Naive thymus-derived CD4-positive, alpha-beta T cell (primary cell): ENCODE measurements around the gene MAP4K5. TPM values are rescaled to one million over a fixed set of nuclear protein-coding genes. Genes with fewer than 3 reads are reported as not detected.
A peak's percentile ranks its signal among the peaks of the same experiment; 100 is the strongest.

Source experiments
- ATAC-seq: fragments of 150-1000 bp; cut with Tn5 transposase; 2 replicates; pipeline ENCODE4 v1.10.0; 2021; ENCODE audit warnings: mild to moderate bottlenecking, moderate library complexity
- CTCF ChIA-PET: fragments of 350-600 bp; sonication (Branson Sonifier 250); formaldehyde crosslinking; loops from one replicate; lab custom pipeline; 2021; ENCODE audit warnings: antibody characterized with exemption; lab: Charles Lee
- POLR2A ChIA-PET: fragments of 350-600 bp; sonication (Branson Sonifier 250); formaldehyde crosslinking; loops from one replicate; lab custom pipeline; 2021; ENCODE audit warnings: antibody characterized with exemption, inconsistent platforms; lab: Charles Lee
- DNase-seq, 9 donors: peaks; one replicate each; pipeline versions ENCODE4 v3.0.0 to v3.0.0-alpha.2; 2020 to 2022; ENCODE audit warnings: mixed read lengths in 1 of 9
- H3K27ac ChIP-seq: one replicate; pipeline ENCODE4 v1.7.0; 2013; ENCODE audit warnings: mild to moderate bottlenecking, low read depth, low read length, moderate library complexity
- H3K27me3 ChIP-seq, 2 donors: one replicate each; pipeline ENCODE4 v1.7.0; 2013; ENCODE audit warnings: low read length in 2 of 2, mild to moderate bottlenecking in 2 of 2, moderate library complexity in 2 of 2; ENCODE audit not compliant: control insufficient read depth in 2 of 2, insufficient read depth in 2 of 2
- H3K36me3 ChIP-seq, 3 experiments: 1 replicate in 2 of 3; 2 replicates in 1 of 3; pipeline ENCODE4 v1.7.0; 2013; ENCODE audit warnings: low read length in 3 of 3, mild to moderate bottlenecking in 3 of 3, moderate library complexity in 1 of 3; ENCODE audit not compliant: insufficient read depth in 3 of 3, control insufficient read depth in 2 of 3
- H3K4me1 ChIP-seq, 2 donors: one replicate each; pipeline ENCODE4 v1.7.0; 2013; ENCODE audit warnings: low read length in 2 of 2, mild to moderate bottlenecking in 2 of 2, moderate library complexity in 1 of 2; ENCODE audit not compliant: control insufficient read depth in 2 of 2, insufficient read depth in 2 of 2
- H3K4me3 ChIP-seq: 2 replicates; pipeline ENCODE4 v1.7.0; 2013; ENCODE audit warnings: mild to moderate bottlenecking, low read length
- H3K9me3 ChIP-seq, 3 experiments: 1 replicate in 2 of 3; 2 replicates in 1 of 3; pipeline ENCODE4 v1.7.0; 2013; ENCODE audit warnings: low read length in 3 of 3; ENCODE audit not compliant: control insufficient read depth in 2 of 3
- H3K27ac Mint-ChIP-seq, 9 donors: one replicate each; pipeline ENCODE4 v1.8.0; 2020 to 2022; ENCODE audit warnings: mixed read lengths in 9 of 9, mild to moderate bottlenecking in 8 of 9, moderate library complexity in 5 of 9, inconsistent platforms in 2 of 9
- H3K27me3 Mint-ChIP-seq, 5 donors: one replicate each; pipeline ENCODE4 v1.8.0; 2021 to 2022; ENCODE audit warnings: mixed read lengths in 5 of 5, mild to moderate bottlenecking in 1 of 5
- H3K36me3 Mint-ChIP-seq, 5 donors: one replicate each; pipeline ENCODE4 v1.8.0; 2020 to 2022; ENCODE audit warnings: mixed read lengths in 5 of 5, mild to moderate bottlenecking in 3 of 5, inconsistent platforms in 1 of 5
- H3K4me1 Mint-ChIP-seq, 7 donors: one replicate each; pipeline ENCODE4 v1.8.0; 2020 to 2022; ENCODE audit warnings: mixed read lengths in 7 of 7, mild to moderate bottlenecking in 3 of 7, inconsistent platforms in 1 of 7
- H3K4me3 Mint-ChIP-seq, 10 donors: one replicate each; pipeline ENCODE4 v1.8.0; 2020 to 2022; ENCODE audit warnings: mild to moderate bottlenecking in 10 of 10, mixed read lengths in 10 of 10, moderate library complexity in 6 of 10, inconsistent platforms in 2 of 10
- H3K9me3 Mint-ChIP-seq, 11 donors: one replicate each; pipeline ENCODE4 v1.8.0; 2020 to 2022; ENCODE audit warnings: mixed read lengths in 11 of 11, mild to moderate bottlenecking in 4 of 11, inconsistent platforms in 1 of 11, moderate library complexity in 1 of 11
- intact Hi-C, 2 donors: fragments of 100-400 bp; cut with micrococcal nuclease; formaldehyde crosslinking; loops; one replicate each; pipeline ENCODE4 v1.15.1; 2023
- polyA plus RNA-seq, 2 donors: library from polyadenylated mRNA; unstranded; fragments of 300-500 nt; fragmentation: Illumina TruSeq; gene quantifications; one replicate each; pipeline ENCODE4 v1.2.3, GENCODE V29; 2021
- total RNA-seq, 6 experiments: library from RNA in 5 of 6; stranded (reverse) in 5 of 6; gene quantifications; 1 replicate in 5 of 6; 2 replicates in 1 of 6; pipeline ENCODE4 v1.2.3 and lab custom pipeline; 2021 to 2026

Gene MAP4K5
- total and polyA plus RNA-seq, 7 experiments from 2014 or later = 15.4 to 47.5 (median 32.5) TPM

- no peak for ATAC-seq
- DNase-seq = no peak
- Histone ChIP-seq H3K4me1 (peaks cover 16 to 24% of the 10 kb centered on the region in 2 donors), H3K36me3 (peaks cover 0 to 5% (median 0%) of the 10 kb centered on the region in 3 experiments), H3K27me3 (no peaks in the 10 kb centered on the region), H3K27ac (no peak overlapping the region), H3K4me3 (peak overlapping the region; percentile 50), H3K9me3 (no peaks in the 10 kb centered on the region)
- intact Hi-C loops = loop anchor here (5.0 to 10.0 kb wide), 6 partner anchors 134 to 944 kb away; partner anchors contain the start of genes RPS29 (in 2 of the 2), CDKL1 (in 1 of the 2), MGAT2 (in 1 of the 2) and RPL36AL (in 1 of the 2)
- H3K27me3 Mint-ChIP-seq = peaks cover 0 to 16% (median 0%) of the 10 kb centered on the region in 5 donors
- H3K36me3 Mint-ChIP-seq = peaks cover 0 to 9% (median 0%) of the 10 kb centered on the region in 5 donors
- H3K9me3 Mint-ChIP-seq = peaks cover 0 to 1% (median 0%) of the 10 kb centered on the region in 11 donors
- ChIA-PET CTCF (no interaction called here), POLR2A (interaction anchor here (1.0 to 2.9 kb wide), 3 partner anchors 8 to 210 kb away, joined by 3 to 10 read pairs (median 3); no protein-coding TSS in a partner anchor)
- peak overlapping the region; percentile 66 to 93 (median 91) for H3K4me3 Mint-ChIP-seq
- H3K27ac Mint-ChIP-seq = peak overlapping the region in 8 of 9 donors; percentile 25 to 90 (median 77)
- H3K4me1 Mint-ChIP-seq = peaks cover 40 to 69% (median 53%) of the 10 kb centered on the region in 7 donors
Measured at GRCh38 chr14:50530794-50531365, 1.5 kb downstream of the MAP4K5 start.

- Mint-ChIP-seq H3K27me3 (peaks cover 0 to 12% (median 0%) of the 10 kb centered on the region in 5 donors), H3K9me3 (peaks cover 0 to 1% (median 0%) of the 10 kb centered on the region in 11 donors), H3K4me3 (peak overlapping the region; percentile 45 to 92 (median 90)), H3K4me1 (peaks cover 40 to 70% (median 56%) of the 10 kb centered on the region in 7 donors), H3K36me3 (peaks cover 0 to 9% (median 0%) of the 10 kb centered on the region in 5 donors), H3K27ac (peak overlapping the region in 6 of 9 donors; percentile 5 to 90 (median 53))
- ChIA-PET CTCF (no interaction called here), POLR2A (no interaction called here)
- Histone ChIP-seq H3K27me3 (no peaks in the 10 kb centered on the region), H3K9me3 (no peaks in the 10 kb centered on the region), H3K4me3 (peak overlapping the region; percentile 50), H3K27ac (no peak overlapping the region), H3K4me1 (peaks cover 16 to 24% of the 10 kb centered on the region in 2 donors), H3K36me3 (peaks cover 0 to 5% (median 0%) of the 10 kb centered on the region in 3 experiments)
- ATAC-seq = no peak
- intact Hi-C loops = loop anchor here (5.0 to 10.0 kb wide), 6 partner anchors 133 to 943 kb away; partner anchors contain the start of genes RPS29 (in 2 of the 2), CDKL1 (in 1 of the 2), MGAT2 (in 1 of the 2) and RPL36AL (in 1 of the 2)
- DNase-seq = no peak
Measured at GRCh38 chr14:50530358-50530757, 2.0 kb downstream of the MAP4K5 start.

GRCh38 chr14:50529288-50530179 lies 2.8 kb downstream of the MAP4K5 start:
- intact Hi-C loops = loop anchor here (5.0 to 10.0 kb wide), 6 partner anchors 132 to 942 kb away; partner anchors contain the start of genes RPS29 (in 2 of the 2), CDKL1 (in 1 of the 2), MGAT2 (in 1 of the 2) and RPL36AL (in 1 of the 2)
- peaks cover 0 to 13% (median 4%) of the 10 kb centered on the region in 5 donors for H3K36me3 Mint-ChIP-seq
- no peak overlapping the region for H3K27ac ChIP-seq

GRCh38 chr14:50528000-50528399 lies 4.4 kb downstream of the MAP4K5 start:
- POLR2A ChIA-PET = no interaction called here
- CTCF ChIA-PET = interaction anchor here (0.6 kb wide), 1 partner anchor 115 kb away, joined by 4 read pairs; no protein-coding TSS in a partner anchor
- intact Hi-C loops = no loop called here
- no peak for ATAC-seq
- Histone ChIP-seq H3K4me1 (peaks cover 19 to 21% of the 10 kb centered on the region in 2 donors), H3K27ac (no peak overlapping the region), H3K4me3 (no peak overlapping the region), H3K27me3 (no peaks in the 10 kb centered on the region), H3K36me3 (peaks cover 0 to 5% (median 0%) of the 10 kb centered on the region in 3 experiments), H3K9me3 (no peaks in the 10 kb centered on the region)
- DNase-seq = no peak
- Mint-ChIP-seq H3K4me1 (peaks cover 57 to 78% (median 73%) of the 10 kb centered on the region in 7 donors), H3K27me3 (peaks cover 0 to 1% (median 0%) of the 10 kb centered on the region in 5 donors), H3K9me3 (peaks cover 0 to 1% (median 0%) of the 10 kb centered on the region in 11 donors), H3K4me3 (peak overlapping the region in 1 of 10 donors; percentile 7), H3K27ac (peak overlapping the region in 1 of 9 donors; percentile 57), H3K36me3 (peaks cover 0 to 15% (median 4%) of the 10 kb centered on the region in 5 donors)

More at GRCh38 chr14:50529288-50530179, 2.8 kb downstream of the MAP4K5 start:
- H3K27ac Mint-ChIP-seq = peak overlapping the region in 7 of 9 donors; percentile 3 to 68 (median 25)
- Histone ChIP-seq H3K27me3 (no peaks in the 10 kb centered on the region), H3K4me3 (no peak overlapping the region), H3K9me3 (no peaks in the 10 kb centered on the region), H3K36me3 (peaks cover 0 to 5% (median 0%) of the 10 kb centered on the region in 3 experiments), H3K4me1 (peaks cover 19 to 24% of the 10 kb centered on the region in 2 donors)
- H3K27me3 Mint-ChIP-seq = peaks cover 0 to 12% (median 0%) of the 10 kb centered on the region in 5 donors
- POLR2A ChIA-PET = interaction anchor here (0.8 kb wide), 1 partner anchor 16 kb away, joined by 3 read pairs; no protein-coding TSS in a partner anchor
- ATAC-seq = no peak
- DNase-seq = no peak
- CTCF ChIA-PET = no interaction called here
- H3K4me3 Mint-ChIP-seq = peak overlapping the region; percentile 21 to 91 (median 89)
- H3K4me1 Mint-ChIP-seq = peaks cover 48 to 74% (median 64%) of the 10 kb centered on the region in 7 donors
- H3K9me3 Mint-ChIP-seq = peaks cover 0 to 1% (median 0%) of the 10 kb centered on the region in 11 donors

GRCh38 chr14:50524731-50525515 lies 7.4 kb downstream of the MAP4K5 start:
- no peak overlapping the region for H3K4me3 ChIP-seq
- peaks cover 54 to 76% (median 72%) of the 10 kb centered on the region in 7 donors for H3K4me1 Mint-ChIP-seq
- DNase-seq (no peak), ATAC-seq (no peak)
- H3K4me1 ChIP-seq = peaks cover 10 to 11% of the 10 kb centered on the region in 2 donors
- POLR2A ChIA-PET = interaction anchor here (0.6 to 0.7 kb wide), 2 partner anchors 229 to 850 kb away, joined by 3 read pairs; no protein-coding TSS in a partner anchor
- no peaks in the 10 kb centered on the region for H3K36me3 ChIP-seq
- H3K27ac Mint-ChIP-seq = peak overlapping the region in 7 of 9 donors; percentile 7 to 65 (median 29)
- CTCF ChIA-PET = interaction anchor here (1.3 kb wide), 1 partner anchor 204 kb away, joined by 3 read pairs; no protein-coding TSS in a partner anchor
- H3K4me3 Mint-ChIP-seq = peak overlapping the region in 7 of 10 donors; percentile 18 to 50 (median 33)
- no peaks in the 10 kb centered on the region for H3K27me3 Mint-ChIP-seq
- H3K9me3 ChIP-seq = no peaks in the 10 kb centered on the region
- peaks cover 0 to 11% (median 4%) of the 10 kb centered on the region in 5 donors for H3K36me3 Mint-ChIP-seq
- no peak overlapping the region for H3K27ac ChIP-seq
- intact Hi-C loops = no loop called here
- H3K9me3 Mint-ChIP-seq = peaks cover 0 to 1% (median 0%) of the 10 kb centered on the region in 11 donors
- H3K27me3 ChIP-seq = no peaks in the 10 kb centered on the region
